ENCODE data around the gene PLA2G2F.
"Not testable (repeated sequence)": the region's sequence is repeated elsewhere in the genome, so short reads cannot be mapped to it uniquely, and the experiment has no call there.

Gene PLA2G2F

GRCh38 chr1:20112279-20113000, 26.7 kb upstream of the PLA2G2F start:
- DNase-seq (ENCODE audit: low read depth, low spot score), result no peak

GRCh38 chr1:20114021-20114648, 25.0 kb upstream of the PLA2G2F start:
- DNase-seq (ENCODE audit: low read depth, low spot score), result no peak
- H3K27ac ChIP-seq, result no peak overlapping the region

More at GRCh38 chr1:20112279-20113000, 26.7 kb upstream of the PLA2G2F start:
- H3K27ac ChIP-seq, result no peak overlapping the region

GRCh38 chr1:20115479-20115878, 23.6 kb upstream of the PLA2G2F start:
- no peak for DNase-seq (ENCODE audit: low read depth, low spot score)
- no peak overlapping the region for H3K27ac ChIP-seq

GRCh38 chr1:20115916-20116315, 23.2 kb upstream of the PLA2G2F start:
- DNase-seq (ENCODE audit: low read depth, low spot score), result no peak
- no peak overlapping the region for H3K27ac ChIP-seq

- H3K27ac ChIP-seq, result no peak overlapping the region
- DNase-seq (ENCODE audit: low read depth, low spot score), result no peak
Observed at GRCh38 chr1:20117236-20117635, 21.9 kb upstream of the PLA2G2F start.

DNA sequence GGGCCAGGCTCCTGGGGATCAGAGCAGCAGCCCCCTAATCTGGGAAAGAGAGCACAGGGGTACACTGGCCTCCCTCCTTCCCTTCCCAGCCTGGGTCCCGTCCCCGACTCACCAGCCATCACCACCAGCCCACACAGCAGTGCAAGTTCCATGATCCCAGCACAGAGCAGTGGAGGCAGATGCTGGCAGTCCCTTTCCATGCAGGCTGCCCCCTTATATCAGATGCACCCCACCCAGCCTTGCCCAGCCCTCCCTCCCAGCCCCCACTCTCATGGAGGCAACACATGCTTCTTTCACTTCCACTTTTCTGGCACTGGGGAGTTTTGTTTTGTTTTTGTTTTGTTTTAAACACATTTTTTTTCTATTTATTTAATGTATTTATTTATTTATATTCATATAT, 19.8 kb upstream of the PLA2G2F start, which contains the start of gene PLA2G2D:
Gene PLA2G2D (minus strand): TSS at position 190 of the 400 bp plus-strand sequence. CDS start 38 bp downstream, at position 152.
- H3K27ac ChIP-seq, result no peak within 1 kb of the TSS
- no peak for DNase-seq (ENCODE audit: low read depth, low spot score)

DNA sequence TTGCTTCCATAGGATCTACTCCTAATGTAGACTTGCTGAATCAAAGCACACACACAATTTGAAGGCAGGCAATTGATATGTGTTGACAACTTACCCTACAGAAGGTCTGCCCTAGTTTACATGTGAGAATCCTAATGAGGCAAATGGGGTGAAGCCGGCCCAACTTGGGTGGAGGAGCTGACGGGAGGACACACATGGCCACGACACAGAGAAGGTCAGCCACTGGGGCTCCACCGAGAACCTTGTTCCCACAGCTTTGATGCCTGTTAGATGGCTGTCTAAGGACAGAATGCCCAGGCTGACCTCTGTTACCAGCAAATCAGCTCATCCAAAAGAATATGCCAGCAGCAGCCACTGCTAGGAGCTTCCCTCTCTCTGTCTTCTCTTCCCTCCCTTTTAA, 18.3 kb upstream of the PLA2G2F start:
- no peak overlapping the region for H3K27ac ChIP-seq
- DNase-seq (ENCODE audit: low read depth, low spot score), result no peak

DNA sequence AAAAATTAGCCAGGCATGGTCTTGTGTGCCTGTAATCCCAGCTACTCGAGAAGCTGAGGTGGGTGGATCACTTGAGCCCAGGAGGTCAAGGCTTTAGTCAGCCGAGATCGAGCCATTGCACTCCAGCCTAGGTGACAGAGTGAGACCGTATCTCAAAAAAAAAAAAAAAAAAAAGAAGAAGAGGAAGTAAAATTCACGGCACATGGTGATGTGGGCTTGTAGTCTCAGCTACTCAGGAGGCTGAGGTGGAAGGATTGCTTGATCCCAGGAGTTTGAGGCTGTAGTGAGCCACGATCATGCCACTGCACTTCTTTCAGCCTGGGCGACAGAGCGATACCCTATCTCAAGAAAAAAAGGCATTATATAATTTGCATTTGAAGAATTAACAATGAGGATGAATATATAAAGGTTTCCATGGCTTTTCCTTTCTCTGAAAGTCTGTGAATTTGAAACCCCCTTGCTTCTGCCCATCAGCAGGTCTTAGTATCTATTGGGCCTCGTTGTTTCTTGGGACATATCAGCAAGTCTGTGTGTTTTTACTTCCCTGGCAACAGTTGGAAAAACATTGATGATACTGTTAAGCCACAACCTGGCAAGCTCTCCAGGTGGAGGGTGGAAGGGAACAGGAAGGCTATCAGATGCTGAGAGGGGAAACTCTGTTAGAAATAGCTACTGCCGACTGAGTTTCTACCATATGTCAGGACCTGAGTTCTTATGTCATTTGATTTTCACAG, 15.2 kb upstream of the PLA2G2F start:
- no peak overlapping the region for H3K27ac ChIP-seq
- no peak for DNase-seq (ENCODE audit: low read depth, low spot score)

DNA sequence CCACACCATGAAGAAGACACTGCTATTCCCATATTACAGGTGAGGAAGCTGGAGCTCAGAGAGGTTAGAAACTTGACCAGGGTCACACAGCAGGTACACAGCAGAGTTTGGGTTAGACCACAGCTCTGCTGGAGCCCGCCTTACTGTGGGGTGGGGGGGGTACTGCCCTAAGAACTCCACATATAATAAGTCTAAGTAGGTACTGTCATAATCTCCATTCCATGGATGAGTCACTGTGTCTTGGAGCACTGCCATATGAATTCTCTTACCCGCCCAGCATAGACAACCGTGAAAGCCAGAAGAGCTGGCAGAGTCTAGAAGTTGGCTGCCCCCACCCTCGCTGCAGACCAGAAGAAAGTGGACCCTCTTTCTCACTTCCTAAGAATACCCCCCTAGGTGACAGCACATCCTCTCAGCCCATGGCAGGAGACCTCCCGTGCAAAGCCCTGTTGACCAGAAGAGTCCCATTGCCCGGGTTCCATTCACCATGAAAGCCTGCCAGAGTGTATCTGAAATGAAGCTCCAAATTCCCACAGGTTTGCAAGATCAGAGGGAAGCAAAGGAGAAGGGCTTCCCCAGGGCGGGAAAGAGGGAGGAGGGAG, 14.6 kb upstream of the PLA2G2F start:
- DNase-seq (ENCODE audit: low read depth, low spot score), result peak; percentile 50

GRCh38 chr1:20125100-20125499, 14.0 kb upstream of the PLA2G2F start:
- no peak for DNase-seq (ENCODE audit: low read depth, low spot score)
- H3K27ac ChIP-seq, result no peak overlapping the region

More for the DNA sequence above, 14.6 kb upstream of the PLA2G2F start:
- H3K27ac ChIP-seq, result no peak overlapping the region

- no peak overlapping the region for H3K27ac ChIP-seq
- DNase-seq (ENCODE audit: low read depth, low spot score), result no peak
Observed at GRCh38 chr1:20126041-20126805, 12.9 kb upstream of the PLA2G2F start.

DNA sequence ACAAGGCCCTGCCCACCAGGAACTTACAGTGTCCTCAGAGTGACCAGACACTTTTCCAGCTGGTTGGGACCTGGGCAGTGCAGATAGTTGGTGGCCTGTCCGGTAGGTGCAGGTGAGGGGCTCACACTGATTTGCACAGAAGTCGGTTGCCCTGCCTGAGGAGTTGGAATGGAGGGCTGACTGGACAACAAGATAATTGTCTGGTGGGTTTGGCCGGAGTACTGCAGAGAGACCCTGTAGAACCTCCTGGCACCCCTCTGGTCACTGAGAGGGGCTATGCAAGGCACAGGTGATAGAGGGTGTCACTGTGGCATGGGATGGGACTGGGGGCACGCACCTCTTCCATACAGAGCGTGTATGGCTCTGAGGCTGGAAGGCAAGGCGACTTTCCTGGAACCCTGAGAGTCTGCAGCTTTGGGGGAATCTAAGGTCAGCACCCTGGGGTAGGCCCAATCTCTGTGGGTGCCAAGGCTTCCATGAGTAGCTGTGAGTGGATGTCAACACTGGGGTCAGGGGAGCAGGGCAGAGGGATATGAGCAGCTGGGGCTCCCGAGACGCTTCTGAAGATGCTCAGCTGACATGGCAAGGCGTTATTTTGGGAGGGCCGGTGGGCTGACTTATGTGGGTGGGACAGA, 12.2 kb upstream of the PLA2G2F start:
- no peak overlapping the region for H3K27ac ChIP-seq
- DNase-seq (ENCODE audit: low read depth, low spot score), result no peak

DNA sequence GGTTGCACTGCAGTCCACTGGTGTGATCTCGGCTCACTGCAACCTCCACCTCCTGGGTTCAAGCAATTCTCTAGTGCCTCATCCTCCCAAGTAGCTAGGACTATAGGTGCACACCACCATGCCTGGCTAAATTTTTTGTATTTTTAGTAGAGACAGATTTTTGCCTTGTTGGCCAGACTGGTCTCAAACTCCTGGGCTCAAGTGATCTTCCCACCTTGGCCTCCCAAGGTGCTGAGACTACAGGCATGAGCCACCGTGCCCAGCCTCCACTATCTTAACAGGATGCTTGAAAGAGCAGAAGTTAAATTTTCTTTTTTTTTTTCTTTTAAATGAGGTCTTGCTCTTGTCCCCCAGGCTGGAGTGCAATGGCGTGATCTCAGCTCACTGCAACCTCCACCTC, 8.6 kb upstream of the PLA2G2F start:
- DNase-seq (ENCODE audit: low read depth, low spot score); H3K27ac ChIP-seq: not testable (repeated sequence)

DNA sequence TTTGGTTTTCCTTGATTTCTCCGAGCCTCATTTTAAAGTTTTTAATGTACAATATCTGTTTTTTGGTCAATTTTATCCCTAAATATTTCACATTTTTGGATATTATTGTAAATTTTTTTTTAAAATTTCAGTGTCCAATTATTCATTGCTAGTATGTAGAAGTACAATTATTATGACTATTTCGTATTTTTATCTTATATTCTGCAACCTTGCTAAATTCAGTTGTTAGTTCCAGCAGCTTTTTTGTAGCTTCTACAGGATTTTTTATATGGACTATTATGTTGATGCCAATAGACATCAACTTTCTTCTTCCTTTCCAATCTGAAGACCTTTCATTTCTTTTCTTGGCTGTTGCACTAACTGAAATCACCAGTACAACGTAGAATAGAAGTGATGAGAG, 4.1 kb upstream of the PLA2G2F start:
- DNase-seq (ENCODE audit: low read depth, low spot score), result no peak
- no peak overlapping the region for H3K27ac ChIP-seq

- DNase-seq (ENCODE audit: low read depth, low spot score), result no peak
- no peak overlapping the region for H3K27ac ChIP-seq
Observed at GRCh38 chr1:20136249-20136648, 2.9 kb upstream of the PLA2G2F start.

DNA sequence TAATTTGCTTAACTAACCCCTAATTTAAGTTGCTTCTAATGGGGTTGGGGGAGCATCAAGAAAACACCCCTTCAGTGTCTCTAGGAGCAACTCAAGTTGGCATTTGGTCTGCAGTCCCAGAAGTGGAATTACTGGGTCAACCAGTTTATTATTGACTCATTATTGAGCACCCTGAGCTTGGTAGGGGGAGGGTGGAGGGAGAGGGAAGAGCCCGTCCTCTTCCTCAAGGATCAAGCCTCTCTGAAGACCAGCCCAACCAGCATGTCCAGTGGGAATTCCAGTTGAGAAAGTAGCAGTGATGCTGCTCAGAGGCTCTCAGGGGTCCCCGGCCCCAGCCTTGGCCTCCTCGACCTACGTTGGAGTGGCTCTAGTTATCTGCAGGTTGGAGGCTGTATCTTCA, 2.1 kb upstream of the PLA2G2F start:
- DNase-seq (ENCODE audit: low read depth, low spot score), result peak; percentile 33

DNA sequence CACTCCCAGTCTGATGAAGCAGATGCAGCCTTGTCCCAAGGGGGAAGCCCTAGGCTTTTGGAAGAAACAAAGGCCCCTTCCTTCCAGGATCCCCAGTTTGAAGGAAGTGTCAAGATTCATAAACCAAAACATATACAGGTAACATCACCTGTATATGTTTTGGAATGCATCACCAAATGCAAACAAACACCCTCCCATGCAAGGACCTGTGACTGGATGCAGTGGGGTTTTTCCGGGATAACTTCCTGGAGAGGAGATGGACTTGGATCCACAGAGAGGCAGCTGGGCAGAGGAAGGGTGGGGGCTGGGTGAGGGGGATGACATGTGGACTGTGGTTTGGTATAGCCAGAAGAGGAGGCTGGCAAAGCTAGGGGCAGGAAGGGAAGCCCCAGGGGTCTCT, 1.5 kb upstream of the PLA2G2F start:
- no peak overlapping the region for H3K27ac ChIP-seq
- no peak for DNase-seq (ENCODE audit: low read depth, low spot score)

More for the DNA sequence above, 2.1 kb upstream of the PLA2G2F start:
- no peak overlapping the region for H3K27ac ChIP-seq

GRCh38 chr1:20138346-20138745, 777 bp upstream of the PLA2G2F start:
- no peak overlapping the region for H3K27ac ChIP-seq
- DNase-seq (ENCODE audit: low read depth, low spot score), result no peak

DNA sequence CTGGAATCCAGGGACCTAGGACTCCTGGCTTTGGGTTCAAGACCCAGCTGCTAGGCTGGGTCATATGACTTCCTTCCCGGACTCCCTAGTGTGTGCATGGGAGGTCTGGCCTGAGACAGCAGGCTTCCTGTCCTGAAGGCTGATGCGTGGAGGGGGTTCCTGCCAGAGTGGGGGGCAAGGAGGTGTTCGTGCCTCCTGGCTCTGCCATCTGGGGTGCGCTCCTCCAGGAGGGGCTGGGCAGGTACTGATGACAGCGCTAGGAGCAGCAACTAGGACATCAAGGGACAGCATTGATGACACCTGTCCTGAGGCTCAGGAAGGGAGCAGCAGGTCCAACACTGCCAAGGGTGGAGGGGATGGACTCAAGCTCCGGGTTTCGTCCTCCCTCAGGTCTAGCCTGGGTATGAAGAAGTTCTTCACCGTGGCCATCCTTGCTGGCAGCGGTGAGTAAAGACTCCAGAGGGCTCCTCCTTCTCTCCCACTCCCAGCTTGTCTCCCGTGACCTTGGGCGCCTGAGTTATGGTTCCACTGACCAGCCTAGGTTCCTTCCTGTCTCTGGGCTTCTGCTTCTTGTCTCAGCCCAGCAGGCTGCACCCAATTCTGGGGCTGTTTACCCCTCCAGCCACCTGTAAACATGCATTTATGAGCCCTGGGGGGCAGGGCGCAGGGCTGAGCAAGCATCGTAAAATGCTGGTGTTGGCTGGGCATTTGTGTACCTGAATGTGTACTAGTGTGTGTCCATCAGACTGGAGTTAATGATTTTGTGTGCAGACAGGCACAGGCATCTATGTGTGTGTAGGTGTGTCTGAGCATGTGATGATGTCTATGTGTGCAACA, 871 bp downstream of the PLA2G2F start:
- no peak overlapping the region for H3K27ac ChIP-seq
- DNase-seq (ENCODE audit: low read depth, low spot score), result no peak
